ENCODE data around the gene MBP. TPM values are rescaled to one million over a fixed set of nuclear protein-coding genes. Genes with fewer than 3 reads are reported as not detected.

MBP gene
- total RNA-seq, 1 donor from 2014 or later, result 78.9 TPM

DNA sequence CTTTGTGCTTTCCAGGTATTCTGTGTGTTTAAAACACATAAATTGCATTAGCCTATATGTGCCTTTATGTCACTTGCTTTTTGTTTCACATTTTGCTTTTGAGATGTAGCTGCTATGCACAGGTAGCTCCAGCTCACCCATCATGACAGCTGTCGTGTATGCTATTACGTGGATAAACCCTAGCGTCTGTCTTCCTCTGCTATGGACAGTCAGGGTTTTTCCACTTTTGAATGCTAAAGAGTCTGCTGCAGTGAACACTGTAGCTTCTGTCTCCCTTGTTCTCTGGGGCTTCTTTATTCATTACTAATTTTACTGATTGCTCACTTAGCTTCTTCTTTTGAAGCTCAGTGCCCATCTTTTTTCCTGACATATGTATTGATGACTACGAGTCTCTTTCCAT is 24.7 kb upstream of the MBP start:
- intact Hi-C loops (cut with DNase I), result no loop called here

GRCh38 chr18:77155031-77155430 is 22.4 kb upstream of the MBP start:
- H3K9me3 ChIP-seq, result no peaks in the 10 kb centered on the region
- H3K36me3 ChIP-seq, result no peaks in the 10 kb centered on the region
- H3K27me3 ChIP-seq, result no peaks in the 10 kb centered on the region
- ATAC-seq (no peak), DNase-seq (peak; percentile 32)
- no peak overlapping the region for H3K27ac ChIP-seq
- TF ChIP-seq CTCF (IDR thresholded peaks at IDR 0.05), result no peak
- H3K4me3 ChIP-seq, result no peak overlapping the region
- H3K4me1 ChIP-seq, result no peaks in the 10 kb centered on the region
- intact Hi-C loops (cut with DNase I), result no loop called here

More for the DNA sequence above, 24.7 kb upstream of the MBP start:
- no peaks in the 10 kb centered on the region for H3K4me1 ChIP-seq
- no peaks in the 10 kb centered on the region for H3K36me3 ChIP-seq
- ATAC-seq (no peak), DNase-seq (no peak)
- no peaks in the 10 kb centered on the region for H3K27me3 ChIP-seq
- H3K4me3 ChIP-seq, result no peak overlapping the region
- no peak for TF ChIP-seq CTCF (IDR thresholded peaks at IDR 0.05)
- no peaks in the 10 kb centered on the region for H3K9me3 ChIP-seq
- H3K27ac ChIP-seq, result no peak overlapping the region

DNA sequence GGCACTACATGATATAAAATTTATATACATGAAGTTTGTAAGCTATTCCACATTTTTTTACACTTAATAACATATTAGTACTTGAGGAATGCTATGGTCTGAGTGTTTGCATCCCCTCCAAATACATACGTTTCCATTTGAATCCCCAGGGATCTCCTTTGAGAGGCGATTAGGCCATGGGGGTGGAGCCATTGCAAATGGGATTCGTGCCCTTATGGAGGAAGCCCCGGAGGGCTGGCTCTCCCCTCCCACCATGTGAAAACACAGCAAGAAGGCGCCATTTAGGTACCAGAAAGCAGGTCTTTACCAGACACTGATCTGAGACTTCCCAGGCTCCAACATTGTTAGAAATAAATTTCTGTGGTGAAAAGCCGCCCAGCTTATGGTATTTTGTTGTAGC is 20.8 kb upstream of the MBP start:
- H3K27me3 ChIP-seq, result no peaks in the 10 kb centered on the region
- no peak overlapping the region for H3K27ac ChIP-seq
- ATAC-seq (no peak), DNase-seq (no peak)
- H3K4me1 ChIP-seq, result no peaks in the 10 kb centered on the region
- no peaks in the 10 kb centered on the region for H3K9me3 ChIP-seq
- intact Hi-C loops (cut with DNase I), result no loop called here
- no peak for TF ChIP-seq CTCF (IDR thresholded peaks at IDR 0.05)
- H3K4me3 ChIP-seq, result no peak overlapping the region
- no peaks in the 10 kb centered on the region for H3K36me3 ChIP-seq

DNA sequence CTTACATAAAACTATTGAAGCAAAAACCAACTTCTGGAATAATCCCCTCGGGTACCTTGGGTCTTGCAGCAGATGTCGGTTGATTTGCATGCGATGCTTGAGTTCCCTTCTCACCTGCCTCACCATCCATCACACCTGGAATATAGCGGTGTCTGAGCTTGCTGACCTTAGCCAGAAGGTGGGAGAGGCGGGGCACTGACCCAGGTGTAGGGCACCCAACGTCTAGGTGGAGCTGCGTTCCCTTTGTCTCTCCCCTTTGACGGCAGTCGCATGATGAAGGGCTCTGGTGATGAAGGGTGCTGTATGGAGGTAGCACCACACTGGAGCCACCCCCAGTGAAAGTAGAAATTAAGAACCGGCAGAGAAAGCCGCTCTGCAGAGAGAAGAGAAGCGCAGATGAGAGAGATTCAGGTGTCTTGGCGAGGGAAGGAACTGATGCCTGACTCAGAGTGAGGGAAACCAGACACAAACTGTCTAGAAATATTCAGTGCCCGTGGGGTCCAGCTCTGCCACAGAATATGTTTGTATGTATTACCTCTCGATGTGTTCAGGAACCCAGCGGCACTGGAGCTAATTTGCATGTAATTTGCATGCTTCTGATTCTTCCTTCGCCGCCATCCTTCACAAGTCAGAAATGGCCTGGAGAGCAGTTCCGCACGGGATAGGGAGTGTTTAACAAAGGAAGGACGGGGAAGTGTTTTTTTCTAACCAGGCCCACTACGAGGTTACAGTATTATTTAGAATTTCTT is 19.4 kb upstream of the MBP start:
- H3K4me3 ChIP-seq, result no peak overlapping the region
- intact Hi-C loops (cut with DNase I), result no loop called here
- no peaks in the 10 kb centered on the region for H3K27me3 ChIP-seq
- peak; percentile 46 for DNase-seq
- no peak for TF ChIP-seq CTCF (IDR thresholded peaks at IDR 0.05)
- no peaks in the 10 kb centered on the region for H3K36me3 ChIP-seq
- H3K9me3 ChIP-seq, result no peaks in the 10 kb centered on the region
- no peak for ATAC-seq
- H3K4me1 ChIP-seq, result peaks cover 4% of the 10 kb centered on the region
- no peak overlapping the region for H3K27ac ChIP-seq

DNA sequence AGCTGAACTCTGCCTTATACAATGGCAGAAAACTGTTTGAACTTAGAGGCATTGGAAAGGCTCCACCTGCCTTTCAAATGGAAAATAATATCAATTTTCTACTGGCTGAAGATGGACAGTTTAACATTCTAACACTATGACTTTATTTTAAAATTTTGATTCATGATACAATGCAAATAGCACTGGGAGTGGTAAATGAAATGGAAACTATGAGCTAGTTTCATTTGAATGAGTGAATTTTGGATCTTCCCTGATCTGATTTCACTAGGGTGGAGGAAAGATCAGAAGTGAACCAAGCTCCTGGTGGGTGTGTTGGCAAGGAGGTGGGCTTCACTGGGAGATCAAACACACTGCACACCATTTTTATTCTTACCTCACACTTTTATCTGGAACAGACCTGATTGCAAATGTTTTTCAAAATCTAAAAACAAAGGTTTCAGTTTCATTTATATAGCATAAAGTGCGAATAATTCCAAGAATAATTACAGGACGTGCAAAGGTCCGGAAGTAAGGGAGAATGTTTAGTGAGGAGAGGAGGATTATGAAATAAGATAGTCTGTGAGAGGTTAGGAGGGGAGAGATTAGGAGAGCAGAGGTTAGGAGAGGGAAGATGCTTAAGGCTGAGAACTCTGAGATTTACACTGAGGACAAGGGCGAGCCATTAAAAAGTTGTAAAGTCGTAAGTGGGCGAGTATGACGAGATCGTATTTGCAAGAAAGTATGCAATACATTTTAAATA is 18.6 kb upstream of the MBP start:
- H3K4me1 ChIP-seq, result peaks cover 4% of the 10 kb centered on the region
- no peak overlapping the region for H3K4me3 ChIP-seq
- no peaks in the 10 kb centered on the region for H3K27me3 ChIP-seq
- no peaks in the 10 kb centered on the region for H3K36me3 ChIP-seq
- ATAC-seq (no peak), DNase-seq (no peak)
- intact Hi-C loops (cut with DNase I), result no loop called here
- no peak for TF ChIP-seq CTCF (IDR thresholded peaks at IDR 0.05)
- no peaks in the 10 kb centered on the region for H3K9me3 ChIP-seq
- H3K27ac ChIP-seq, result no peak overlapping the region
